ENCODE data around the gene PDRG1. TPM values are rescaled to one million over a fixed set of nuclear protein-coding genes. Genes with fewer than 3 reads are reported as not detected.
"Not testable (repeated sequence)": the region's sequence is repeated elsewhere in the genome, so short reads cannot be mapped to it uniquely, and the experiment has no call there.

Gene PDRG1
- polyA plus RNA-seq, 1 donor from 2014 or later, result 26.5 TPM

DNA sequence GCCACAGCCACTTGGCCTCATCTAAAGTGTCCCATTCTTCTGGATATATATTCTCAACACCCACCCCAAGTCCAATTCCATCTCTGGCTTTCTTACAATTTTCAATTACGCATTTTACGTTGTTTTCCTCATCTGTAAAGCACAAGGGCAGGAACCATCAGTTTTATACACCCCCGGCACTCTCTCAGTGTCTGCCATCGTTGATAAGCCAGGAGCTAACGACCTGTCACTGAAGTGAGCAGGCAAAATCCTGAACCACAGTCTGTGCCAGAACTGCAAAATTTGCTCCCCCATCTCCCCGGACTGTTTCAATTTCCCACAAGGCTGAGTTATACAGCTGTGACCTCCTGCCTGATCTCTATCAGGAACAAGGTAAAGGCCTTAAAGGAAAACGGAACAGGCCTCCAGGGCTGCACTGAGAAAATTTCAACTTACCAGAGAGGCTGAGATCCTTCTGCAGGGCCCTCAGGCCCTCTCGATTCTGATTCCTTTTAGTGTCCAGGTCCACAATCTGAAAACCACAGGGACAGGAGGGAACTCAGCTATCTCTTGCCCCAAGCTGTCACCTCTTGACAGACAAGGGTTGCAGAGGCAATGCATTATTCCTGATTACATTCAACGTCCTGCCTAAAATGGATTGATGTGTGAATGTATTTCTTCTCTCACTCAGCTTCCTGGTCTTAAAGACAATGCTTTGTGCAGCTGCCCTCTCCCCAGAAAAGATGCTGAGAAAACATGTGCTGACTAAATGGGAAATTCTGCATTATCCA lies 1.8 kb downstream of the PDRG1 start:
- peaks cover 6% of the 10 kb centered on the region for H3K36me3 Mint-ChIP-seq
- no peaks in the 10 kb centered on the region for H3K9me3 Mint-ChIP-seq
- H3K4me1 Mint-ChIP-seq, result peaks cover 19 to 31% (median 27%) of the 10 kb centered on the region in 3 donors
- peaks cover 2% of the 10 kb centered on the region for H3K27me3 Mint-ChIP-seq
- peak overlapping the region in 1 of 3 donors; percentile 93 for H3K27ac Mint-ChIP-seq
- peak overlapping the region in 2 of 4 donors; percentile 61 to 94 for H3K4me3 Mint-ChIP-seq

DNA sequence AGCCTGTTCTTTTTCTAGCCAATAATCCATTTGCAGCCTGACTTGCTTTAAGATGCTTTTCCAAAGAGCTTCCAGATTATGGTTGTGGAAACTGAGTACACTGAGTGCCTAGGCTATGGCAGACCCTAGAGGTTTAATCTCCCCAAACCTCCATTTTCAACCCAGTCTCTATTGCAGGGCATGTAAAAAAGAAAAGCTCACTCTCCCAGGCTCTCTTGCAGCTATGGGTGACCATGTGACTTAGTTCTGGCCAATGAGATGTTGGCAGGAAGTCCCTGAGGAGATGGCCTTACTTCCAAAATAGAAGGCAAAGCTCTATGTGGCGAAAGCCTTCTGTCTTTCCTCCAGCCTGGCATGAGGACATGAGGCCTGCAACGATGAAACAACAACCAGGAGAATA lies 3.8 kb downstream of the PDRG1 start:
- peaks cover 9% of the 10 kb centered on the region for H3K36me3 Mint-ChIP-seq
- peak overlapping the region in 1 of 4 donors; percentile 14 for H3K4me3 Mint-ChIP-seq

DNA sequence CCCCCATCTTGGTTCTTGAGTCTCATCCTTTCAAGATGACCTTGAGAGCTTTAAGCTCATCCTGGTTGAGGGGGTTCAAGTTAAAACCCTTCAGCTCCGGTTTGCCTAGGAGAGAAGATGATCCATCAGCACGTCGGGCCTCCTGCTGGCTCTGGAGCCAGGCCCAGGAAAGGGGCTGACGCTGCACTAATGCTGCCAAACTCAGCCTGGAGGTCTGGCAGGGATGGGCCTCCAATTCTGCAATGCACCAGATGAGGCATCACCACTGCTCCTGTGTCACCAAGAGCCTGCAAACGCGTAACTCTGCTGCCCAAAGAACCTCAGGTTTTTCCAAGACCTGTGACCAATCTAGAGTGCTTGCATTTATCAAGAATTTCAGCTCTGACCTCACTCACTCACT lies 6.1 kb downstream of the PDRG1 start:
- Mint-ChIP-seq H3K4me1 (peaks cover 10 to 18% (median 12%) of the 10 kb centered on the region in 3 donors), H3K36me3 (peaks cover 13% of the 10 kb centered on the region), H3K27me3 (no peaks in the 10 kb centered on the region), H3K4me3 (no peak overlapping the region), H3K9me3 (no peaks in the 10 kb centered on the region), H3K27ac (no peak overlapping the region)

More for the DNA sequence above, 3.8 kb downstream of the PDRG1 start:
- H3K27ac Mint-ChIP-seq, result no peak overlapping the region
- no peaks in the 10 kb centered on the region for H3K9me3 Mint-ChIP-seq
- H3K4me1 Mint-ChIP-seq, result peaks cover 19 to 31% (median 27%) of the 10 kb centered on the region in 3 donors
- H3K27me3 Mint-ChIP-seq, result no peaks in the 10 kb centered on the region

DNA sequence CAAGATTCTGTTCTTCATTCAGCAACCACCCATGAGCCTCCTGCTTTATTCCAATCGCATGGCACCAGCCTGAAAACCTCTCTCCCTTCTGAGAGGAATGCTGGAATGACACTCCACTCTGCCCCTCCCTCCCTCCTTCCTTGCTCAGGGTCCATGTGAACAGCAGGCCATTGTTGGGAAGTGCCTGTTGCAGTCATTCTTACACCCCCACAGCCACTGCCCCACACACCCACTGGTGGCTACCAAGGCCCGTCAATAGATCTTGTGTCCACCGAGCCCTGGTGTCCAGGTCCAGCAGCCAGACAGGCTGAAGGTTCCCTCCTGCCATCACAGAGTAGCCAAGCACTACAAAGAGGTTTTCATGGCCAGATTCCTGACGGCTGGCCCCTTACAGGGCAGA lies 6.5 kb downstream of the PDRG1 start:
- H3K9me3 Mint-ChIP-seq, result no peaks in the 10 kb centered on the region
- peaks cover 13% of the 10 kb centered on the region for H3K36me3 Mint-ChIP-seq
- H3K27ac Mint-ChIP-seq, result no peak overlapping the region
- no peak overlapping the region for H3K4me3 Mint-ChIP-seq
- peaks cover 9 to 14% (median 12%) of the 10 kb centered on the region in 3 donors for H3K4me1 Mint-ChIP-seq
- no peaks in the 10 kb centered on the region for H3K27me3 Mint-ChIP-seq

DNA sequence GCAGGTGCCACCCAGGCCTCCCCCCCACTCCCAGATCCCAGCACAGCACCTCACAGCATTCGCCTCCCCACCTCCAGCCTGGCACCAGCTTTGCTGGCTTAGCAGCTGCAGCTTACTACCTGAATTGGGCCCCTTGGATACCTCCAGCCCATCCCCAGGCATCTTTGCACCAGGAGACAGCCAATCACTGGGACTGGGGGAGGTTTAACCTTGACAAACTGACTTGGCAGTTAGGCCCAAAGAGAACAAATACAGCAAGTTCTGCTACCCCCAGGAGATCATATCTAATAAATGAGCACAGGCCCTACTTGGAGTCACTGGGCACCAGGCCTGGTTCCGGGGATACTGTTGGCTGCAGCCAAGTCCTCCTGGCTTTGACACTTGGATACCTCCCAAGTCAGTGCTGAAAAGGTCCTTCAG lies 8.8 kb downstream of the PDRG1 start:
- no peaks in the 10 kb centered on the region for H3K27me3 Mint-ChIP-seq
- no peaks in the 10 kb centered on the region for H3K9me3 Mint-ChIP-seq
- no peak overlapping the region for H3K4me3 Mint-ChIP-seq
- H3K27ac Mint-ChIP-seq, result no peak overlapping the region
- peaks cover 0 to 1% (median under 1%) of the 10 kb centered on the region in 3 donors for H3K4me1 Mint-ChIP-seq
- H3K36me3 Mint-ChIP-seq, result peaks cover 9% of the 10 kb centered on the region

DNA sequence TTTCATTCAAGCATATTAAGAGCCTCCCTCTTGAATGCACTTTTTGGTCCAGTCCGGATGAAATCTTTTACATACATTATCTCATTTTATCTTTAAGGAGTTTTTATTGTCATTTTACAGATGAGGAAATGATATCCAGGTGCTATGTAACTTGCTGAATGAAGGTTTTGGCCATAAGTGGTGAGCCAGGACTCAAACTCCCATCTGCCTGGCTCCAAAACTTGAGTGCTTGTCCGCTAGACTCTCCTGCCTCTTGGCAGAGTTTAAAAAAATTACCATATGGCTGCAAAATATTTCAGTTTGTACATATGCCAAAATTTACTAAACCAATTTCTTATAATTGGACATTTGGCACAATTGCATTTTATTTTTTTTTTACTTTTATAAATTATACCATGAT lies 12.2 kb downstream of the PDRG1 start:
- H3K27ac Mint-ChIP-seq, result no peak overlapping the region
- H3K27me3 Mint-ChIP-seq, result no peaks in the 10 kb centered on the region
- peaks cover 0 to 1% (median 0%) of the 10 kb centered on the region in 3 donors for H3K4me1 Mint-ChIP-seq
- H3K4me3 Mint-ChIP-seq, result no peak overlapping the region
- peaks cover 7% of the 10 kb centered on the region for H3K36me3 Mint-ChIP-seq
- no peaks in the 10 kb centered on the region for H3K9me3 Mint-ChIP-seq

DNA sequence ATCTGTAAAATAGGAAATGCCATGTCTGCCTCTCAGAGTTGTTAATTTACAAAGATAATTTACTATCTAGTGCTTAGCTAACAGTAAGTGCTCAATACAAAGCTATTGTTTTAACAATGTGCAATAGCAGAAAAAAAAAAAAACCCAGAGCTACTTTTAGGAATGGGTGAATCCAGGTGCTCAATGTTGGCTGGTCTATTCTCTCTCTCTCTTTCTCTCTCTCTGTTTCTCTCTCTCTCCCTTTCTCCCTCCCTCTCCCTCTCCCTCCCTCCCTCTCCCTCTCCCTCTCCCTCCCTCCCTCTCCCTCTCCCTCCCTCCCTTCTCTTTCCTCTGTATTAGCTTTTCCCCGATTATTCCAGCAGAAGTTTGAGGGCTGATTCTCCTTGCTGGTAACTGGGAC lies 14.0 kb downstream of the PDRG1 start:
- peaks cover 1% of the 10 kb centered on the region for H3K27me3 Mint-ChIP-seq
- H3K4me3 Mint-ChIP-seq, result no peak overlapping the region
- no peaks in the 10 kb centered on the region for H3K9me3 Mint-ChIP-seq
- H3K4me1 Mint-ChIP-seq, result peaks cover 0 to 1% (median 0%) of the 10 kb centered on the region in 3 donors
- no peak overlapping the region for H3K27ac Mint-ChIP-seq
- H3K36me3 Mint-ChIP-seq, result peaks cover 4% of the 10 kb centered on the region

DNA sequence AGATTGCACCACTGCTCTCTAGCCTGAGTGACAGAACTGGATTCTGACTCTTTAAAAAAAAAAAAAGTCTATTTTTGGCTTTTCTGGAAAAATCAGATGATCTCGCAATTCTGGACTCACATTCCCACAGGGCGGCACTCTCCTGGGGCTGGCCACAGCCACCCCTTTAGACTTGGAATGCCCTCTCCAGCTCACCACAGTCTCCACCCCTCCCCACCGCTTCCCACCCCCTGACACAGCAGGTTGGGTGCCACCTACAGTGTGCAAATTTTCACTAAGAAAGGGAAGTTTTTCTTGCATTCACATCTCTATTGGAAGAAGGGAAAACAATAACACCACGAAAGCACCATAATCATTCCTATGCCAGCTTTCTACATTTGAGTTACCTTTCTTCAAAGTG lies 15.4 kb downstream of the PDRG1 start:
- Mint-ChIP-seq H3K4me3 (no peak overlapping the region), H3K27me3 (peaks cover 1% of the 10 kb centered on the region), H3K9me3 (no peaks in the 10 kb centered on the region), H3K4me1 (peaks cover 0 to 1% (median 0%) of the 10 kb centered on the region in 3 donors), H3K36me3 (peaks cover 2% of the 10 kb centered on the region), H3K27ac (no peak overlapping the region)

DNA sequence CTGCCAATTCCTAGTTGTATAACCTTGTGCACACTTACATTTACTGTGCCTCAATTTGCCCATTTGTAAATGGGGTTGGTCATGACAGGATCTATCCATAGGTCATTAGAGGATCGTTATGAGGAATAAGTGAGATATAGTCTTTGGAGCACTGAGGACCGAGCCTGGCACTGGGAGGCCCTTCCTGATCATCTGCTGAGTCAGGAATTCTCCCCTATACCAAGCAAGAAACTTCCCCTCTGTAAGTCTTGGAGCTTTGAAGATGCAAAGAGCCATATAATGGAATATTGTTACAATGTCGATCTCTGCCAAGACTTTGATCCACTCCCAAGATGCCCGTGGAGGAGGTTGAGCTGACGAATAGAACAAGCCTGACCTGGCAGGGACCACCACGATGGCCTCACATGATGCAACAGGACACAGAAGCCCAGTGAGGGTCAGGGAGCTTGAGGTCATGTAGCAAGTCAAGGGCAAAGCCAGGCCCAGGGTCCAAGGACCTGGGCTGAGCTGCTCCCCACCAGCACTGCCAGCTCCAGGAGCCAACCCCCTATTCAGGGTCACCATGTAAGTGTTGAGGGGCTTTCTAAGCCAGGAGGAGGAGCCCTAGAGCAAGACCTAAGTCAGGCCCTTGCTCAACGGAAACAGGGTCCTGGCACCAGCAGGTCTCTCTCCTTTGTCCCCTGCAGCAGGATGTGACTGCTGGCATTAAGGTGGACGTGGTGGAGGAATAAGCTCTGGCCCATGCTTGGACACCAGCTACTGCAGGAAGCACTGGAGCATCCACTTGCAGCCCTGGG lies 16.7 kb downstream of the PDRG1 start:
- no peak overlapping the region for H3K27ac Mint-ChIP-seq
- H3K9me3 Mint-ChIP-seq, result no peaks in the 10 kb centered on the region
- no peaks in the 10 kb centered on the region for H3K4me1 Mint-ChIP-seq
- H3K27me3 Mint-ChIP-seq, result peaks cover 5% of the 10 kb centered on the region
- H3K4me3 Mint-ChIP-seq, result no peak overlapping the region
- no peaks in the 10 kb centered on the region for H3K36me3 Mint-ChIP-seq

DNA sequence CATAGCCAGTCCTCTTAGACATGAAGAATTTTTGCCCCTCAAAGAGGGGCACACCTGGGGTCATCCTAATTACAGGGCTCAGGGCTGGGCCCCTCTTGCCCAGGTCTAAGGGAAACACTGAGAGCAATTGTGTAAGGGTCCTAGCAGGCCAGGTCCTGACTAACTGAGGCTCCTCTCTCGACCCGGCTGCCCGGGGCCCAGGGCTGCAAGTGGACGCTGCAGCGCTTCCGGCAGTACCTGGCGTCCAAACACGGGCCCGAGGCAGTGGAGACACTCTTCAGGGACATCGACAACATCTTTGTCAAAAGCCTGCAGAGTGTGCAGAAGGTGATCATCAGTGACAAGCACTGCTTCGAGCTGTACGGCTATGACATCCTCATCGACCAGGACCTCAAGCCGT lies 17.4 kb downstream of the PDRG1 start:
- H3K36me3 Mint-ChIP-seq, result no peaks in the 10 kb centered on the region
- peaks cover 5% of the 10 kb centered on the region for H3K27me3 Mint-ChIP-seq
- no peaks in the 10 kb centered on the region for H3K4me1 Mint-ChIP-seq

DNA sequence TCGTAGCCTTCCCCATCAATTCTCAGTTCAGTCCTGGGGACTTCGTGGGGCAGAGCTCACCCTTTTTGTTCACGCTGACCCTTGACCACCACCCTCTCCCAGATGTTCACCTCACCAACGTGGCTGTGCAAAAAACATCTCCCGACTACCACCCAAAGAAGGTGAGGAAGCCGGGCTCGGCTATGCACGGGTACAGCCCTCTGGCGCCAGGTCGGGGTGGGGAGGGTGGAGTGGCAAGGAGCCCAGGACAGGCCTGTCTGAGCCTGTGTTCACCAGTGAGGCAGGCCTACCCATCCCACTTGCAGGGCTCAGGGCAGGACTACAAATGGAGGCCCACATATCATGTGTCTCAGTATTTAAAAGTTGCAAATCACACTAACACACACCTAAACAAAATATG lies 18.1 kb downstream of the PDRG1 start:
- no peak overlapping the region for H3K4me3 Mint-ChIP-seq
- no peaks in the 10 kb centered on the region for H3K9me3 Mint-ChIP-seq
- H3K36me3 Mint-ChIP-seq, result no peaks in the 10 kb centered on the region
- H3K27me3 Mint-ChIP-seq, result peaks cover 5% of the 10 kb centered on the region
- no peak overlapping the region for H3K27ac Mint-ChIP-seq
- no peaks in the 10 kb centered on the region for H3K4me1 Mint-ChIP-seq

More for the DNA sequence above, 17.4 kb downstream of the PDRG1 start:
- Mint-ChIP-seq H3K27ac (no peak overlapping the region), H3K9me3 (no peaks in the 10 kb centered on the region), H3K4me3 (no peak overlapping the region)

DNA sequence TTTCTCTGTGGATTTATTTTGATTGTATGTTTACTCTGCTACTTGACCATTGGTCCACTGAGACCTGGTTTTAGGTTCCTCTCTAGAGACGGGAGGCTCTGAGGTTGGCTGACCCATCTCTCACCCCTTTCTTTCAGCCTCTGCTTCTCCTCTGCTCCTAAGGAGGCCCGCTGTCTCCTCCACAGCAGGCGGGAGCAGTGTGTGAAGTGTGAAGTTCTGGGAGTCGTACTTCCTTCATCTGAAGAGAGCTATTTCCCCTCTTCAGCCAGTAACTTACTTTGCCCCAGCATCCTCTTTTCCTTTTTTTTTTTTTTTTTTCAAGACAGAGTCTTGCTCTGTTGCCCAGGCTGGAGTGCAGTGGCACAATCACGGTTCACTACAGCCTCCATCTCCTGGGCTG lies 21.1 kb downstream of the PDRG1 start:
- Mint-ChIP-seq H3K4me3 (no peak overlapping the region), H3K9me3 (no peaks in the 10 kb centered on the region), H3K36me3 (no peaks in the 10 kb centered on the region), H3K27me3 (peaks cover 7% of the 10 kb centered on the region), H3K4me1 (no peaks in the 10 kb centered on the region), H3K27ac (peak overlapping the region in 1 of 3 donors; percentile 60)

DNA sequence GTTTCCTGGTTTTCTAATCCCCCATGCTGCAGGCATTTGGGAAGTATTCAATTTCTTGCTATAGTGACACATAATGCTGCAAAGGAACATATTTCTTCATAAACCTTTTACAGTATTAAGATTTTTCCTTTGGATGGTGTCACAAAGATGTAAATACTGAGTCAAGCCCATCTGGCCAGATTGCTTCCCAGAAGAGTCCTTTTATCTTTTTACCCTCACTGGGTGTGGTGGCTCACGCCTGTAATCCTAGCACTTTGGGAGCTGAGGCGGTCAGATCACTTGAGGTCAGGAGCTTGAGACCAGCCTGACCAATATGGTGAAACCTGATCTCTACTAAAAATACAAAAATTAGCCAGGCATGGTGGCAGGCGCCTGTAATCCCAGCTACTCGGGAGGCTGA lies 22.2 kb downstream of the PDRG1 start:
- H3K36me3 Mint-ChIP-seq, H3K9me3 Mint-ChIP-seq, H3K4me1 Mint-ChIP-seq, H3K27ac Mint-ChIP-seq, H3K4me3 Mint-ChIP-seq, H3K27me3 Mint-ChIP-seq: not testable (repeated sequence)

DNA sequence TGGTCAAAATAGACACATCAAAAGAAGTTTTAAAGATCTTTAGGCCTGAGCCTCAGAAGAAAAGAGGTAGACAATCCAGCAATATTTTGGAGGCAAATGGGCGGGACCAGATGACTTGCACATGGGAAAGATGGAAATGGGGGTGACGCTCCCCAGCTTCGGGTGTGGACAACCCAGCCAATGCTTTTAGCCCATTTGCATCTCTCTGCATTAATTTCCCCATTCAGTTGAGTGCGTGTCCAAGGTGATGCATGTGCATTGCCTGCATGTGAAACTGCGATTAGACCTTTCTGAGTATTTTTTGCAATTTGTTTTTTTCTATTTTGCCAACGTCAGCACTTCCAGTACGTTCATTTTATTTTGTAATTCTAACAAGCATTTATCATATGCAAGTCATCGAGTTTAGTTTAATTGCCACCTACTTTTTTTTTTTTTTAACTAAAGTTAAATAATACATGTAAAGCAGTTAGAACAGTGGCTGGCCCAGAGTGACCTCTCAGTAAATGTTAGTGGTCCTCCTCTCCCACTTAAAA lies 24.2 kb downstream of the PDRG1 start:
- Mint-ChIP-seq H3K27ac (no peak overlapping the region), H3K4me1 (peaks cover 0 to 2% (median 0%) of the 10 kb centered on the region in 3 donors), H3K4me3 (no peak overlapping the region), H3K27me3 (peaks cover 8% of the 10 kb centered on the region), H3K9me3 (no peaks in the 10 kb centered on the region), H3K36me3 (no peaks in the 10 kb centered on the region)

DNA sequence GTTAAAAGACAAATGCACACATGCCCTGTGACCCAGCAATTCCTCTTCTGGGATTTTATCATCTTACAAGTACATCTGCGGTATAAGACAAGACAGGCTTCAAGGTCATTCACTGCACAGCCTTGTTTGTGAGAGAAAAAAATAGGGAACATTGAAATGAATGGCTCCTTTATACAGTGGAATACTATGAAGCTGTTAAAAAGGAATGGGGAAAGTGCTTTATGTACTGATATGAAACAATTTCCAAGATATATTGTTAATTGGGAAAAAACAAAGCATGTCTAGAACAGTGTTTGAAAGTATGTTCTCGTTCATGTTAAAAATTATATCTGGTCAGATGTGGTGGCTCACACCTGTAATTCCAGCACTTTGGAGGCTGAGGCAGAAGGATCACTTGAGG lies 25.4 kb downstream of the PDRG1 start:
- Mint-ChIP-seq H3K27ac (no peak overlapping the region), H3K9me3 (no peaks in the 10 kb centered on the region), H3K36me3 (no peaks in the 10 kb centered on the region), H3K27me3 (peaks cover 8% of the 10 kb centered on the region), H3K4me3 (no peak overlapping the region), H3K4me1 (peaks cover 0 to 2% (median 0%) of the 10 kb centered on the region in 3 donors)
